ENCODE results near the gene CCDC80.
"Not testable (repeated sequence)": the region's sequence is repeated elsewhere in the genome, so short reads cannot be mapped to it uniquely, and the experiment has no call there.

The CCDC80 gene

GRCh38 chr3:112640930-112641801 is at the start of gene CCDC80:
TSS of gene CCDC80 (minus strand) at chr3:112641143. CDS start at chr3:112639905, 1,238 bp downstream.
- no peak for DNase-seq

- no peak for DNase-seq
These were observed 49.0 kb upstream of the CCDC80 start for GRCh38 chr3:112689989-112690388.

- DNase-seq: no peak
These were observed 48.4 kb upstream of the CCDC80 start for GRCh38 chr3:112689385-112689784.

- DNase-seq: no peak
These were observed 47.9 kb upstream of the CCDC80 start for GRCh38 chr3:112688819-112689218.

- DNase-seq: no peak
These were observed 47.3 kb upstream of the CCDC80 start for GRCh38 chr3:112688085-112688769.

- DNase-seq: no peak
These were observed 46.7 kb upstream of the CCDC80 start for GRCh38 chr3:112687616-112688015.

GRCh38 chr3:112687211-112687610 is 46.3 kb upstream of the CCDC80 start:
- no peak for DNase-seq

GRCh38 chr3:112685956-112686799 is 45.2 kb upstream of the CCDC80 start:
- no peak for DNase-seq

- no peak for DNase-seq
These were observed 44.5 kb upstream of the CCDC80 start for GRCh38 chr3:112685420-112685819.

- no peak for DNase-seq
These were observed 41.4 kb upstream of the CCDC80 start for GRCh38 chr3:112682361-112682760.

- DNase-seq: no peak
These were observed 40.9 kb upstream of the CCDC80 start for GRCh38 chr3:112681822-112682325.

GRCh38 chr3:112676659-112677234 is 35.8 kb upstream of the CCDC80 start:
- DNase-seq: peak; percentile 75

GRCh38 chr3:112675943-112676535 is 35.1 kb upstream of the CCDC80 start:
- DNase-seq: no peak

GRCh38 chr3:112675349-112675748 is 34.4 kb upstream of the CCDC80 start:
- no peak for DNase-seq

- no peak for DNase-seq
These were observed 32.0 kb upstream of the CCDC80 start for GRCh38 chr3:112672716-112673541.

GRCh38 chr3:112671930-112672715 is 31.2 kb upstream of the CCDC80 start:
- no peak for DNase-seq

GRCh38 chr3:112670824-112671223 is 29.9 kb upstream of the CCDC80 start:
- DNase-seq: no peak

- DNase-seq: no peak
These were observed 26.7 kb upstream of the CCDC80 start for GRCh38 chr3:112667599-112667998.

GRCh38 chr3:112665009-112665408 is 24.1 kb upstream of the CCDC80 start:
- not testable (repeated sequence) for DNase-seq

- DNase-seq: no peak
These were observed 15.1 kb upstream of the CCDC80 start for GRCh38 chr3:112656043-112656442.
